NCI-H128 (cell line): ENCODE results near the gene ADRA2B.

Source experiments
- DNase-seq: peaks from one replicate; lab custom pipeline; 2025; ENCODE audit not compliant: unreplicated experiment; lab: John Stamatoyannopoulos, UW

ADRA2B gene

GRCh38 chr2:96119389-96119751, 3.0 kb upstream of the ADRA2B start:
- no peak for DNase-seq

- no peak for DNase-seq
Measured at GRCh38 chr2:96118698-96119388, 2.5 kb upstream of the ADRA2B start.

GRCh38 chr2:96117701-96118588, 1.6 kb upstream of the ADRA2B start:
- DNase-seq, result no peak

- DNase-seq, result no peak
Measured at GRCh38 chr2:96116879-96117533, 635 bp upstream of the ADRA2B start.

- no peak for DNase-seq
Measured at GRCh38 chr2:96115631-96116423, 544 bp downstream of the ADRA2B start.

GRCh38 chr2:96114903-96115581, 1.3 kb downstream of the ADRA2B start:
- DNase-seq, result no peak

GRCh38 chr2:96114546-96114902, 1.8 kb downstream of the ADRA2B start:
- no peak for DNase-seq

GRCh38 chr2:96113951-96114350, 2.4 kb downstream of the ADRA2B start:
- DNase-seq, result no peak

- no peak for DNase-seq
Measured at GRCh38 chr2:96113367-96113677, 3.0 kb downstream of the ADRA2B start.

- DNase-seq, result no peak
Measured at GRCh38 chr2:96112501-96113366, 3.6 kb downstream of the ADRA2B start.

GRCh38 chr2:96111823-96112500, 4.4 kb downstream of the ADRA2B start:
- no peak for DNase-seq

- DNase-seq, result no peak
Measured at GRCh38 chr2:96111257-96111640, 5.1 kb downstream of the ADRA2B start.

GRCh38 chr2:96110621-96111256, 5.6 kb downstream of the ADRA2B start:
- DNase-seq, result no peak

- DNase-seq, result no peak
Measured at GRCh38 chr2:96109931-96110511, 6.3 kb downstream of the ADRA2B start.

- no peak for DNase-seq
Measured at GRCh38 chr2:96109361-96109680, 7.0 kb downstream of the ADRA2B start.

- no peak for DNase-seq
Measured at GRCh38 chr2:96108541-96109360, 7.6 kb downstream of the ADRA2B start.

GRCh38 chr2:96108151-96108540, 8.2 kb downstream of the ADRA2B start:
- DNase-seq, result no peak

- DNase-seq, result no peak
Measured at GRCh38 chr2:96107708-96108065, 8.7 kb downstream of the ADRA2B start.
